Caco-2 (cell line): ENCODE measurements around the gene TRIM26. TPM values are rescaled to one million over a fixed set of nuclear protein-coding genes. Genes with fewer than 3 reads are reported as not detected.

Experiments
- BruUV-seq: library from RNA; stranded (reverse); fragments of 400-500 nt; replicated peaks from 2 replicates; lab custom pipeline; 2021; lab: Mats Ljungman, UMichigan
- CTCF ChIA-PET: fragments of 300-600 bp; sonication (Branson Sonifier 250); formaldehyde crosslinking; loops from one replicate; lab custom pipeline; 2022; ENCODE audit warnings: antibody characterized with exemption; lab: Charles Lee
- POLR2A ChIA-PET: fragments of 300-600 bp; sonication (Branson Sonifier 250); formaldehyde crosslinking; loops from one replicate; lab custom pipeline; 2022; ENCODE audit warnings: antibody characterized with exemption; lab: Charles Lee
- DNase-seq, 2 experiments: peaks; one replicate each; pipeline versions ENCODE4 v3.0.0 to v3.0.0-alpha.2; 2020 to 2022
- H3K27me3 ChIP-seq: replicated peaks from 2 replicates; pipeline ENCODE4 v1.6.0; 2011; ENCODE audit warnings: low read length; ENCODE audit not compliant: control insufficient read depth, insufficient read depth
- H3K36me3 ChIP-seq: 2 replicates; pipeline ENCODE4 v1.5.1; 2011; ENCODE audit warnings: low read length; ENCODE audit not compliant: control insufficient read depth, insufficient read depth
- H3K4me1 ChIP-seq: fragments of 250-450 bp; sonication (Bioruptor Pico); 2 replicates; pipeline ENCODE4 v1.5.1; 2020; ENCODE audit warnings: mild to moderate bottlenecking
- H3K4me3 ChIP-seq: 2 replicates; pipeline ENCODE4 v1.5.1; 2011; ENCODE audit warnings: low read depth, mild to moderate bottlenecking, control low read depth, low read length
- H3K9me3 ChIP-seq: fragments of 250-450 bp; sonication (Bioruptor Pico); 2 replicates; pipeline ENCODE4 v1.5.1; 2020; ENCODE audit warnings: mild to moderate bottlenecking, moderate library complexity
- H3K27ac Mint-ChIP-seq: one replicate; pipeline ENCODE4 v1.8.0; 2022; ENCODE audit warnings: mixed read lengths; ENCODE audit not compliant: unreplicated experiment
- H3K27me3 Mint-ChIP-seq: one replicate; pipeline ENCODE4 v1.8.0; 2022; ENCODE audit warnings: mixed read lengths; ENCODE audit not compliant: insufficient read depth, unreplicated experiment
- H3K36me3 Mint-ChIP-seq: one replicate; pipeline ENCODE4 v1.8.0; 2022; ENCODE audit warnings: mild to moderate bottlenecking, mixed read lengths; ENCODE audit not compliant: insufficient read depth, unreplicated experiment
- H3K4me1 Mint-ChIP-seq: one replicate; pipeline ENCODE4 v1.8.0; 2022; ENCODE audit warnings: low read depth, mixed read lengths; ENCODE audit not compliant: unreplicated experiment
- H3K4me3 Mint-ChIP-seq: one replicate; pipeline ENCODE4 v1.8.0; 2022; ENCODE audit warnings: mild to moderate bottlenecking, moderate library complexity, mixed read lengths; ENCODE audit not compliant: unreplicated experiment
- H3K9me3 Mint-ChIP-seq: one replicate; pipeline ENCODE4 v1.8.0; 2022; ENCODE audit warnings: mixed read lengths; ENCODE audit not compliant: unreplicated experiment
- CTCF ChIP-seq, 2 experiments: fragments of 200-600 bp in 1 of 2; IDR thresholded peaks; 1 replicate in 1 of 2; 2 replicates in 1 of 2; pipeline versions ENCODE4 v1.5.1 to v1.8.0; 2011 to 2022; ENCODE audit warnings: antibody characterized with exemption in 1 of 2, control low read depth in 1 of 2, inconsistent platforms in 1 of 2, low read depth in 1 of 2, low read length in 1 of 2, mild to moderate bottlenecking in 1 of 2, moderate library complexity in 1 of 2; ENCODE audit not compliant: insufficient read depth in 1 of 2, severe bottlenecking in 1 of 2, unreplicated experiment in 1 of 2
- intact Hi-C: fragments of 100-400 bp; cut with micrococcal nuclease; formaldehyde crosslinking; loops from one replicate; pipeline ENCODE4 v1.10.0; 2022; ENCODE audit not compliant: unreplicated experiment
- total RNA-seq: library from RNA; stranded (reverse); gene quantifications from 2 replicates; pipeline ENCODE4 v1.2.3, GENCODE V29; 2022

Gene TRIM26
- total RNA-seq, 1 experiment from 2014 or later, result 49.0 TPM

- H3K36me3 ChIP-seq, result no peaks in the 10 kb centered on the region
- intact Hi-C loops, result loop anchor here (5.0 kb wide), 2 partner anchors 114 to 504 kb away; partner anchors contain the start of genes MDC1 and TRIM39
- DNase-seq, result no peak
- CTCF ChIA-PET, result interaction anchor here (0.6 to 1.4 kb wide), 4 partner anchors 83 to 197 kb away, joined by 3 to 9 read pairs (median 4); no protein-coding TSS in a partner anchor
- TSS peak; percentile 89 for BruUV-seq
- peak overlapping the region; percentile 93 for H3K4me3 Mint-ChIP-seq
- no peaks in the 10 kb centered on the region for H3K9me3 Mint-ChIP-seq
- no peaks in the 10 kb centered on the region for H3K27me3 ChIP-seq
- peaks cover 25% of the 10 kb centered on the region for H3K4me1 ChIP-seq
- H3K27ac Mint-ChIP-seq, result peak overlapping the region; percentile 97
- H3K27me3 Mint-ChIP-seq, result no peaks in the 10 kb centered on the region
- POLR2A ChIA-PET, result interaction anchor here (1.2 to 1.8 kb wide), 4 partner anchors 10 to 112 kb away, joined by 3 to 8 read pairs (median 6); no protein-coding TSS in a partner anchor
- H3K36me3 Mint-ChIP-seq, result peaks cover 36% of the 10 kb centered on the region
- H3K4me3 ChIP-seq, result peak overlapping the region; percentile 90
- H3K4me1 Mint-ChIP-seq, result peaks cover 26% of the 10 kb centered on the region
- TF ChIP-seq CTCF (IDR thresholded peaks at IDR 0.05; ENCODE audit: insufficient read depth in 1 of 2, low read depth in 1 of 2, low read length in 1 of 2, severe bottlenecking in 1 of 2, unreplicated experiment in 1 of 2), result no peak
- H3K9me3 ChIP-seq, result no peaks in the 10 kb centered on the region
Observed at GRCh38 chr6:30213667-30213956, 406 bp upstream of the TRIM26 start.

GRCh38 chr6:30211899-30212298 is 1.3 kb downstream of the TRIM26 start:
- Mint-ChIP-seq H3K27ac (peak overlapping the region; percentile 97), H3K36me3 (peaks cover 36% of the 10 kb centered on the region), H3K9me3 (no peaks in the 10 kb centered on the region), H3K27me3 (no peaks in the 10 kb centered on the region), H3K4me1 (peaks cover 35% of the 10 kb centered on the region), H3K4me3 (peak overlapping the region; percentile 93)
- TF ChIP-seq CTCF (IDR thresholded peaks at IDR 0.05; ENCODE audit: insufficient read depth in 1 of 2, low read depth in 1 of 2, low read length in 1 of 2, severe bottlenecking in 1 of 2, unreplicated experiment in 1 of 2), result no peak
- intact Hi-C loops, result loop anchor here (5.0 kb wide), 2 partner anchors 115 to 505 kb away; partner anchors contain the start of genes MDC1 and TRIM39
- BruUV-seq, result no TSS peak
- ChIA-PET POLR2A (interaction anchor here (1.4 kb wide), 1 partner anchor 114 kb away, joined by 10 read pairs; the partner anchor contains the start of gene TRIM39), CTCF (no interaction called here)
- H3K9me3 ChIP-seq, result no peaks in the 10 kb centered on the region
- H3K4me1 ChIP-seq, result peaks cover 38% of the 10 kb centered on the region
- DNase-seq, result no peak
- no peaks in the 10 kb centered on the region for H3K27me3 ChIP-seq
- no peaks in the 10 kb centered on the region for H3K36me3 ChIP-seq
- H3K4me3 ChIP-seq, result peak overlapping the region; percentile 80

- H3K4me3 ChIP-seq, result no peak overlapping the region
- BruUV-seq, result no TSS peak
- peak overlapping the region; percentile 93 for H3K4me3 Mint-ChIP-seq
- H3K27ac Mint-ChIP-seq, result no peak overlapping the region
- peaks cover 41% of the 10 kb centered on the region for H3K4me1 Mint-ChIP-seq
- no peaks in the 10 kb centered on the region for H3K36me3 ChIP-seq
- no peaks in the 10 kb centered on the region for H3K27me3 ChIP-seq
- H3K27me3 Mint-ChIP-seq, result no peaks in the 10 kb centered on the region
- no peaks in the 10 kb centered on the region for H3K9me3 ChIP-seq
- DNase-seq, result no peak
- ChIA-PET CTCF (no interaction called here), POLR2A (no interaction called here)
- H3K36me3 Mint-ChIP-seq, result peaks cover 36% of the 10 kb centered on the region
- intact Hi-C loops, result loop anchor here (5.0 kb wide), 2 partner anchors 116 to 506 kb away; partner anchors contain the start of genes MDC1 and TRIM39
- peaks cover 44% of the 10 kb centered on the region for H3K4me1 ChIP-seq
- no peaks in the 10 kb centered on the region for H3K9me3 Mint-ChIP-seq
- TF ChIP-seq CTCF (IDR thresholded peaks at IDR 0.05; ENCODE audit: insufficient read depth in 1 of 2, low read depth in 1 of 2, low read length in 1 of 2, severe bottlenecking in 1 of 2, unreplicated experiment in 1 of 2), result no peak
Observed at GRCh38 chr6:30211306-30211705, 1.9 kb downstream of the TRIM26 start.
